GM18502 (cell line): Measurements from ENCODE around the gene GJA4.

Source experiments
- ATAC-seq: cut with Tn5 transposase; IDR thresholded peaks from one replicate; pipeline ENCODE4 v1.9.1; 2021; ENCODE audit warnings: mild to moderate bottlenecking; ENCODE audit not compliant: unreplicated experiment, poor library complexity

Gene GJA4

DNA sequence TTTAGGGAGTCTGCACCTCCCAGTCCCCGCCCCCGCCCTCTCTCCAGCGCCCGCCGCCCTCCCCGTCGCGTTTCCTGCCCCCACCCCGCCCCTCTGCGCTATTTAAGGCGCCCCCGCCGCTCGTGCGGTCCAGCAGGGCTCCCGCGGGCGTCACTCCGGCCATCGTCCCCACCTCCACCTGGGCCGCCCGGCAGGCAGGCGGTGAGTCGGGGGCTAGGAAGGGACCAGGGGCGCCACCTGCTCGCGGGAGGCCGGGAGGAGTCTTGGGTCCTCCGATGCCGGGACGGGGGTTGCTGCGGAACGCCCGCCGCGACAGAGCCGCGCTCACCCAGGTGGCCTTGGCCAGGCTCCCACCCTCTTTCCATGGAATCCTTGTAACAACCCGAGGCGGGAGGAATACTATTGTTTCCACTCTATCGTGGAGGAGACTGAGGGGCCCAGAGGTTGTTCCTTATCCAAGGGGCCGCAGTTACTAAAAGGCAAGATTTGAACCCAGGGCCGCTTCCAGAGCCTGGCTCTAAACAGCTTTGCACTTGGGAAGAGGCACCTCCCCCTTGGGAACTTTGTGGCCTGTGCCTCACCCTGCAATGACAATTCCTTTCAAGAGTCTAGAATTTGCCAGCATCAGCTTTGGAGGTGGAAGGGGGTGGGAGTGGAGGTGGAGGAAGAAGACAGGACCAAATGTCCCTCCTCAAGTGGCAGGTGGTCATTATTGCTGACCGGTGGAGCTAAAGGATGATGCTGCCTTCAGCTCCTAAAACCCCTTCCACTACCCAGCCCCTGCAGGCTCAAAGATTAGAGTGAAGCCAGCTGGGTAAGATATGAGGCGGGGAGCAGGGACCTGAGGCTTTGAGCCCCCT lies at the start of gene GJA4:
GJA4 (plus strand) TSS at position 132 of the 860 bp plus-strand sequence. CDS start 1,215 bp downstream, outside the sequence.
- no peak for ATAC-seq

DNA sequence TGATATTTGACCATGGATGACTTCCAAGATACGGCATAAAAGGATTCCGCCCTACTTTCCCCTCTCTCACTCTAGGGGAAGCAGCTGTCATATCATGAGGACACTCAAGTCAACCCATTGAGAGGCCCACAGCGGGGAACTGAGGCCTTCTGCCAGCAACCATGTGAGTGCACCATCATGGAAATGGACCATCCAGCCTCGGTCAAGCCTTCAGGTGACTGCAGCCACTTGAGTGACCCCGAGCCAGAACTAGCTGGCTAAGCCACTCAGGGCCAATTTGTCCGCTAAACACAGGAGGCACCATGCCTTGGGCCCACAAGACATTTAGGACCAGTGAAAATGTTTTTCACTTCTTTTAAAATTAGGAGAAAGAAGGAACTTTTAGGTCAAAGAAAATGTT lies 49.0 kb upstream of the GJA4 start:
- no peak for ATAC-seq

DNA sequence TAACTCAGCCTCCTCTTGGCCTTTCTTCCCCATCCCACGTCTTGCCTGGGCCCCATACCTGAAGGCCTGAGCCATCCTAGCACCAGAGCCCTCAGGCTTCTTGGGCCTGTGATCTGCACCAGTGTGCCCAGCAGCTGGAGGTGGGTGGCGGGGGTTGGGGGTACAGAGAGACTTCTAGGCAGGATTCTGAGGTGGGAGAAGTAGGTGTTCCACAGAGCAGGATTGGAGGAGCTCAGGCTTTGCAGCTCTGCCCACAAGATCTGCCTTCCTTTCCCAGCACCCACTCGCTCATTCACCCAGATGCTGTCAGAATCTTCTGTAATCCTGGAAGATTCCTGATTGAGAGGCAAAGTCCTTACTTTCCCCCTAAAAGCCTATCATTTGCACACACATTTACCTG lies 47.9 kb upstream of the GJA4 start:
- no peak for ATAC-seq

DNA sequence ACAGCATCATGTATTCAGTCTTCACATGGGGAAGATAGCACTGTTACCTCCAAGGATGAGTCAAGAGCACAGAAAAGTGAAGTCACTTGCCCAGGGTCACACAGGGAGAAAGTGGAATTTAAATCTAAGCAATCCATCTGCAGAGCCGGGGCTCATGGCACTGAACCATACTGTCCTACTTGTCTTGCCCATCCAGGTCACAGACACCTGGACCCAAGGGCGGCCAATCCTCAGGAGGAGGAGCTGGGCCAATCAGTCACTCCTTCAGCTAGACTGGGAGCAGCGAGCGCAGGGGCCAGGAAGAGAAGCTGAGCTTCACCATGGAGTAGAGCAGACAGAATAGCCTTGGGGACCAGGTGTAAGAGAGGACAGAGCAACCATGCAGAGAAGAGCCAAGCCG lies 47.1 kb upstream of the GJA4 start:
- ATAC-seq = no peak

DNA sequence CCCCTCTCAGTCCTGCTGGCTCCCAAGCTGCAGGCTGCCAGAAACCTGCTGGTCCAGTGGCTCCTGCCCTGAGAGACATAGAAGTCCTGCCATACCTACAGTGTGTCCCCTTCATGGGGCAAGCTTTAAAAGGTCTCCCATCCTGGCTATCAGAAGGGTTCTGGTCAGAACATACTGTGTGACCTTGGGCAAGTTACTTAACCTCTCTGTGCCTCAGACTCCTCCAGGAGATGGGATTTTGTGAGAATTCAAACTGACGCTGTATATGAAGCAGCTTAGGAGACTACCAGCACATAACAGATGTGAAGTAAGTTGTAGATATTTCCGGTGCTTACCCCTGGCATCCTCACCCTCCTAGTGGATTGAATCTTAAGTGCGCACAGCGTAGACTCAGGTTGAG lies 46.7 kb upstream of the GJA4 start:
- ATAC-seq = no peak

DNA sequence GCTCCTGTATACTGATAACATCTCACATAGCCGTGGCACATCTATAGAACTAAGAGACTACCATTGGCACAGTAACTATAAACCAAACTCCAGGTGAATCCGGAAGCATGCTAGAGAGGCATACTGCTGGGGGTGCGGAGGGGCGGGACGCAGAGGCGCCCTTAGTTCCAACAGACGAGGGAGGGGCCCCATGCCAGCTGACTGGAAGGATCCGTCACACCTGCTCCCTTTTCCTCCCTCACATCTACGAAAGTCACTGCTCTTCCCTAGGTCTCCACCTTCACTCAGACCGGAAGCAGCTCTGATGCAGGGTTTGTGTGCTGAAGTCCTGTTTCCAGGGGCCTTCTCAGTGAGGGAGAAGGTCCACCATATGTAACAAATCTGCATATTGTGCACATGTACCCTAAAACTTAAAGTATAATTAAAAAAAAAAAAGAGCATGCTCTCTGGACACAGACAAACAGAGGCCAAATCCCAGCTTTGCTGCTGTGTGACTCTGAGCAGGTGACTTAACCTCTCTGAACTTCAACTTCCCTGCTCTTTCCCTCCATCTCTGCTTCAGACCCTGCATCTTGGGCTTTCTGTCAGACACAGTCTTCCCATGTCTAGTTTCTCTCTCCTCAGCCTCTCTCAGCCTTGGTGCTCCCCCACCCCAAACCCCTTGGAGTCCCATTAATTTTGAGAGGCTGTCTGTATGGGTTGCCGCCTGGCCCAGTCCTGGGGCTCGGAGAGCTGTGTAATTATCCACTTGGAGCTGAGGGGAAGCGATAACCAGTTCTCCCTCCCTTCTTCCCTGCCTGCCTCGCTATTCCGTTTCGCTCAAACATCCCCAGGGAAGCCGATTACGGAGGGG lies 45.8 kb upstream of the GJA4 start:
- no peak for ATAC-seq

DNA sequence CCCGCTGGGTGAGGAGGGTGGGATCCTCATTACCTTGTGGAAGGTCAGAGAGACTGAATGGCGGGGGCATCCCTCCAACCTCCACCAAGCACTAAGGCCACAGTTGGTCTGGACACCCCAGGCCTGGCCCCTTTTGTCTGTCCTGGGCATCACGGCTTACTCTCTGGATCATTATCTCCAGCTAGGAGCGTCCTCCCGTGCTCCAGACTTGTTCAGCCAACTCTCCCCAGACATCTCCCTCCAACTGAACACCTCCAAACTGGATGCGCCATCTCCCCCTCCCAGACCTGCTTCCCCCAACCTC lies 45.2 kb upstream of the GJA4 start:
- no peak for ATAC-seq

DNA sequence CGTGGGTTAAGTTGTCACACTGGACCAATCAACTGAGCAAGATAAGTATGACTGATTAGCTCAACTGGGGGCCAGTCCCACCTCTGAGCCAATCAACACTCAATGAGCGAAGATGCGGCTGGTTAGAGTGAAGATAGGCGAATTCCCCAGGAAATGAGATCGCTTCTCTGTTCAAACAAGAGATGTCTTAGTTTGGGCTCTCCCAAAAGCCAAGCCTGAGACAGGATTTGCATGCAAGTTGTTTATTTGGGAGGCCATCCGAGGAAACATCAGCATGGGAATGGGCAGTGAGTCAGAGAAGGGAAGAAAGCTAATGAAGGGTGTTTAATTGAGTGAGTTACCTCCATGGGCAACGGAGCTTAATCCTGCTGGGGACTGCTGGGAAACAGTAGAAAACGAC lies 42.8 kb upstream of the GJA4 start:
- ATAC-seq = no peak

DNA sequence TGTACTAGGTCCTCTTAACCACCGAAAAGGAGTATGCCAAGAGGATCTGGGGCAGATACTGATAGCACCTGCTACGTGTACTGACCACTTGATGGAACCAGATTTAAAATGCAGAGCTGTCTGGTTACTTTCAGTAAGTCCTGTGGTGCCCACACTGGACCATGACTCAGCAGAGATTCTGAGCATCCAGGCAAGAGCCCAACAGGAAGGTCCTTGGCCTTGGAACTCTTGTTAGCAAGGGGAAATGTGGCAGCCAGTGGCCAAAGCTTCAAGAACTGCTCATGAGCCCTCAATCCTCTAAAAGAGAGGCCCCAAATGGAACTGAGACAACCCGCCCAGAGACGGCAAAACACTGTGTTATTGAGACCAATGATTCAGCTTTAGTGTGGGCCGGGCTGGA lies 42.2 kb upstream of the GJA4 start:
- ATAC-seq = no peak

DNA sequence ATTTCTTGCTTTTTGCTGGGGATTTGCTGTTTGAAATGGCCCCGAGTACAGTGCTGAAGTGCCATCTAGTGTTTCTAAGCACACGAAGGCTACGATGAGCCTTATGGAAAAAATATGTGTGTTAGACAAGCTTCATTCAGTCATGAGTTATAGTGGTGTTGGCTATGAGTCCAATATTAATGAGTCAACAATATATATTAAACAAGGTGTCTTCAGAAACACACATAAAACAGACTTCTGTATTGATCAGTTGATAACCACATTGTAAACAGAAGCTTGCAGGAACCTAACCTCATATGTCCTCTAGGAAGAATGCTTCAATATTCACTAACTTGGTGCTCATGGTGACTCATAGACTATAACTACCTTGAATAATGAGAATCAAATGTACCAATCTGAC lies 39.6 kb upstream of the GJA4 start:
- no peak for ATAC-seq

DNA sequence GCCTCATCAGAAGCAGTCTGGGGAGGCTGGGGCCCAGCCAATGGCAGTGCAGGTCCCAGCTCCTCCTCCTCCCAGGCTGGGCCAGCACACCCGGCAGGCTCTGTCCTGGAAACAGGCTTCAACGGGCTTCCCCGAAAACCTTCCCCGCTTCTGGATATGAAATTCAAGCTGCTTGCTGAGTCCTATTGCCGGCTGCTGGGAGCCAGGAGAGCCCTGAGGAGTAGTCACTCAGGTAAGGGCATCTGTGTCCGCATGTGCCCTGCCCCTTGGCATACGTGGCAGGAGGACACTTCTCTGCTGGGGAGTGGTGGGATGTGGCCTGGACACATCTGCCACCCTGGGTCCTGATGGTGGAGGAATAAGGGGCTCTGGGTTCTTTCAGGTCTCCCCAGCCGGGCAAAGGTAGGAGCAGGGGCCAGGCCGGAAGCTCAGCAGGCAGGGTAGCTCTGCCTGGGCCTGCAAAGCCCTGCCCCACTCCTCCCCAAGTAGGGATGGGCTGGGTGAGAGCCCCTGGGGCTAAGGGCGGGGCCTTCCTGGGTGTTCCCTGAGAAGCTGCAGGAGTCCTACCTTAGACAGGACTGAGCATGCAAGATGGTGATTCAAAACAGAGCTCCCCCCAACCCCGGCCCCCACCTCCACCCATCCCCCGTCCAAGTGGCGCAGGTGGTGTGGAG lies 37.7 kb upstream of the GJA4 start, which contains the start of gene GJB5:
GJB5 (plus strand) TSS at position 84 of the 674 bp plus-strand sequence. CDS start 2,284 bp downstream, outside the sequence.
- ATAC-seq = no peak

DNA sequence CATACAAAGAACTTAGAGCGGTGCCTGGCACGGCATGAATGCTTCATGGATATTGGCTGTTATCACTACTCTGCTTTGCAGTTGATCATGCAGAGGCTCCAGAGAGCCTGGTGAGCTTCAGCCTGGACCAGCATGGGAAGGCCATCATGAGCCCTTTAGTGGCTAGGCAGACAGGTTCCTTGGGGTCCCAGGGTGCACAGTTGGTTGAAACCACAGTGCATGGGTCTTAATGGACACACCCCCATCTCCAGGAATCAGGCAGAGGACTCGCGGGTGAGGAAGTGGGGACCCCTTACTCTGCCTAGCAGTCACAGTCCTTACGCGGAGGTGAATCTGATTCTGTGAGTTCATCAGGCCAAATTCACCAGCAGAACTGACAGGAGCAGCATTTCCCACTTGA lies 36.8 kb upstream of the GJA4 start:
- ATAC-seq = no peak

DNA sequence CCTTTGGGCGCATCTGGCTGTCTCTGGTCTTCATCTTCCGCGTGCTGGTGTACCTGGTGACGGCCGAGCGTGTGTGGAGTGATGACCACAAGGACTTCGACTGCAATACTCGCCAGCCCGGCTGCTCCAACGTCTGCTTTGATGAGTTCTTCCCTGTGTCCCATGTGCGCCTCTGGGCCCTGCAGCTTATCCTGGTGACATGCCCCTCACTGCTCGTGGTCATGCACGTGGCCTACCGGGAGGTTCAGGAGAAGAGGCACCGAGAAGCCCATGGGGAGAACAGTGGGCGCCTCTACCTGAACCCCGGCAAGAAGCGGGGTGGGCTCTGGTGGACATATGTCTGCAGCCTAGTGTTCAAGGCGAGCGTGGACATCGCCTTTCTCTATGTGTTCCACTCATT lies 35.4 kb upstream of the GJA4 start:
- no peak for ATAC-seq

DNA sequence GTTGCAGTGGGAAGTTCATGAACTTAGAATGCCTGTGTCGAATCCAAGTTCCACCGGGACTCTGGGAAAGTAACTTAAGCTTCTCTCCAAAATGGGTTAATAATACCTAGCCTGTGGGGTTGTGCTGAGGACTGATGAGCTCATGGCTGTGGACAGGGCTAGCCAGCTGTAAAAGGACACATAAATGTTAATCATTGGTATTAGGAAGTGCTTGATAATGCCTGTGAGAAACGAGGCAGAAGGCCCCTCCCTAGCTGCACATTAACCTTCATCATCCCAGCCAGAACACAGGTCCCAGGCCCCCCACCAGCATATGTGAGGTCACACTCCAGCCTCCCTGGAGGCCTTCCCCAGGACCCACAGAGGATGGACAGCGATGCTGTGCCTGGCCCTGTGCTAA lies 34.0 kb upstream of the GJA4 start:
- no peak for ATAC-seq

DNA sequence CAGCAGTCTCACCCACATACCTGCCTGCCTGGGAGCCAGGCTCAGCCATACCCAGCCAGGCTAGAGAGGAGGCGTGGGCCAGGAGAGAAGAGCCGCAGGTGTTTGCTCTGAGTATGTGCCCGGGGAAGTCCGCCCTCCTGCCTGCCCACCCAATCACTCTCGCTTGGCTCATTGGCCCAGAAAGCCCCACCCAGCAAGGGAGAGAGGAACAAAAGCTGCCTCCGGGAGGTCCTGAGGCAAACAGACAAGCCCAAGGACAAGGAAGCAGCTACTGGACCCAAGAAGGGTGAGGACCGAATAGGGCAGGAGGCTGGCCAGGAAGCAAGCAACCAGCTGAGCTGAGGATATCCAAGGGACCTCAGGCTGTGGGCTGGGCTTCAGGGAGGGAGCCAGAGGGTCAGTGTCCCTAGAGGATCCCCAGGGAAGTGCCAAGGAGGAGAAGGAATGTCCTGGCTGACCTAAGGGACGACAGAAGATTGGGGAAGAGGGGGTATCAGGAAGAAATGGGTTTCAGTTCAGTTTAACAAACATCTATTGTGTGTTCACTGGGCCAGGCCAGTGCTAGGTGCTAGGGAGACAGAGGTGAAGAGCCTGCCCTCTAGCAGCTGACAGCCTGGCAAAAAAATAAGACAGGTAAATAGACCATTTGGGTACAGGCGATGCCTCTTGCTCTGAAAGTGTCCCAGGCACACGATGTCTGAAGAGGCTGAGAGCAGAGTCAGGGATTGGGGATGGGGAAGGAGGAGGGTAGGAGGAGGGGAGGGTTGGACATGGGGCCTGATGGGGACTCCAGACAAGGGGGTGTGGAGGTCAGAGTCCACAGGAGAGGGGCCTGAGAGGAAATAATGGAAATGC lies 33.1 kb upstream of the GJA4 start, which contains the start of gene GJB4:
GJB4 (plus strand) TSS at position 238 of the 855 bp plus-strand sequence. CDS start 1,515 bp downstream, outside the sequence.
- no peak for ATAC-seq

DNA sequence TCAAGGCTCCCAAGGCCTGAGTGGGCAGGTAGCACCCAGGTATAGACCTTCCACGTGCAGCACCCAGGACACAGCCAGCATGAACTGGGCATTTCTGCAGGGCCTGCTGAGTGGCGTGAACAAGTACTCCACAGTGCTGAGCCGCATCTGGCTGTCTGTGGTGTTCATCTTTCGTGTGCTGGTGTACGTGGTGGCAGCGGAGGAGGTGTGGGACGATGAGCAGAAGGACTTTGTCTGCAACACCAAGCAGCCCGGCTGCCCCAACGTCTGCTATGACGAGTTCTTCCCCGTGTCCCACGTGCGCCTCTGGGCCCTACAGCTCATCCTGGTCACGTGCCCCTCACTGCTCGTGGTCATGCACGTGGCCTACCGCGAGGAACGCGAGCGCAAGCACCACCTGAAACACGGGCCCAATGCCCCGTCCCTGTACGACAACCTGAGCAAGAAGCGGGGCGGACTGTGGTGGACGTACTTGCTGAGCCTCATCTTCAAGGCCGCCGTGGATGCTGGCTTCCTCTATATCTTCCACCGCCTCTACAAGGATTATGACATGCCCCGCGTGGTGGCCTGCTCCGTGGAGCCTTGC lies 31.5 kb upstream of the GJA4 start:
- ATAC-seq = no peak

DNA sequence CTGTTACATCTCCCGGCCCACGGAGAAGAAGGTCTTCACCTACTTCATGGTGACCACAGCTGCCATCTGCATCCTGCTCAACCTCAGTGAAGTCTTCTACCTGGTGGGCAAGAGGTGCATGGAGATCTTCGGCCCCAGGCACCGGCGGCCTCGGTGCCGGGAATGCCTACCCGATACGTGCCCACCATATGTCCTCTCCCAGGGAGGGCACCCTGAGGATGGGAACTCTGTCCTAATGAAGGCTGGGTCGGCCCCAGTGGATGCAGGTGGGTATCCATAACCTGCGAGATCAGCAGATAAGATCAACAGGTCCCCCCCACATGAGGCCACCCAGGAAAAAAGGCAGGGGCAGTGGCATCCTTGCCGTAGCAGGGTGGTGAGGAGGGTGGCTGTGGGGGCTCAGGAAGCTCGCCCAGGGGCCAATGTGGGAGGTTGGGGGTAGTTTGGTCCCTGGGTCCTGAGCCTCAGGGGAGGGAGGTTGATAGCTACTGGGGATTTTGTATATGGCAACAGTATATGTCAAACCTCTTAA lies 31.0 kb upstream of the GJA4 start:
- ATAC-seq = no peak

DNA sequence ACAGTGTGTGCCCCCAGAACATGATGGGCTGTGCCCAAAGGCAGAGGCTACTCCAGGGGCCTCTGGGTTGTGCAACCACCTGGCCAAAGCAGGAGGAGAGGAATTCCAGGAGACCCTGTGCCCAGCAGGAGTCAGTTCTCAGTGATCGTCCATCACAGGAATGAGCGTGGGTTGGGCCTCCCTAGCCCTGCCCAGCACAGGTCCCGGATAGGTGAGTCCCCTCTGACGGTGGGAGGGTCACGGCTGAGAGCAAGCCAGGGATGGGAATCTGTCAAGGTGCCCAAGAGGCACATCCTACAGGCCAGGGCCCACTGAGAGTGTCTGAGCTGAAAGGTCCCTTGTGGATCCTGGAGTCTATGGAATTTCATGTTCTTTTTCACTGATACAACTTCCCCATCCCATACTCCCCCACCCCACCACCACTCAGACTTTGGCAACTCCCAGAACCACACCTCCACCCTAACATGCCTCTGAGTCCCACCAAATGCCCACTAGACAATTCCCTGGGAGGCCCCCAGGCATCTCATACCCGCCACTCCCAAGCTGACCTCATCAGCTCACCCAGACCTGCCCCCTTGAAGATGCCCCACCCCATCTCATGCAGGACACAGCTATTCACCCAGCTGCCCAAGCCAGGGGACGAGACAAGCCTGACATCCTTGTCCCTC lies 30.2 kb upstream of the GJA4 start:
- no peak for ATAC-seq
